ENCODE results near the gene OSBPL2. TPM values are rescaled to one million over a fixed set of nuclear protein-coding genes. Genes with fewer than 3 reads are reported as not detected.

Gene OSBPL2
- total RNA-seq, 1 experiment from 2014 or later, result 36.9 TPM

DNA sequence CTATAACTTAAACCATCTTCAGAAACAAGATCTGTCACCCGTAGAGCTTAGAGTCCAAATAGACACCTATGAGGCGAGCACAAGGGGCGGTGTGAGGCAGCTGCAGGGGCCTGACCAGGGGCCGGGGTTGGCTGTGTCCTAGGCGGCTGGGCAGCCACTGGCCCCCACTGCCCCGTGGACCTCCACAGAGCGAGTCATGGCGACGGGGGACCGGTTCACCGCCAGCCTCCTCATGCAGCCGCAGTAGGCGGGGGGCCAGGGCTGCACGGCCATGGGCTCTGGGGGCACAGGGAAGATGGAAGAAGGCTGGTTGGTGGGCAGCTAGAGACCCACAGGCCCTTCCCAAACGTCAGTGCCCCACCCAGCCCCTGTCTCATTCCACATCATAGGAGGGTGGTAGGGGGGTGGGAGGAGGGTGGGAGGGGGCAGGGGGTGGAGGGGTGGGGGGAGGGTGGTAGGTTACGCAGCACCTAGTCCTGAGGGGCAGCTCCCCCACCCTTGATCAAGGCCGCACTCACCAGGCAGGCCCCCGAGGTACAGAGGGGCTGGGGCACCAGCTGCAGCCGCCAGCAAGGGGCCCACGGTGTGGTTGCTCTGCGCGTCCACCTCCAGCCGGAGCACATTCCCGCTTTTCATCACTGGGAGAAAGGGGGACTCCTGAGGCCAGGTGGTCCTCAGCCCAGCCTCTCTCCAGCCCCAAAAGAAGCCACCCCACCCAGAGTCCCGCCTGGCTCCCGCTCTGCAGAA is 71.0 kb downstream of the OSBPL2 start:
- H2AFZ ChIP-seq (ENCODE audit: low read depth, low read length, poor library complexity, severe bottlenecking), result no peak overlapping the region
- RAD21 ChIA-PET (ENCODE audit: low non-redundant PET in 1 of 2, low total read pairs in 2 of 2, uncharacterized antibody in 2 of 2, unreplicated experiment in 2 of 2), result no interaction called here
- TF ChIP-seq POLR2A (IDR thresholded peaks at IDR 0.05; ENCODE audit: borderline replicate concordance, extremely low read depth, insufficient read depth, insufficient read length) (no peak), CEBPB (IDR thresholded peaks at IDR 0.05; ENCODE audit: low read depth) (no peak), SP1 (IDR thresholded peaks at IDR 0.05; ENCODE audit: low read depth) (no peak), ZNF274 (IDR thresholded peaks at IDR 0.05; ENCODE audit: low read depth, low read length) (no peak), EZH2phosphoT487 (IDR thresholded peaks at IDR 0.05; ENCODE audit: borderline replicate concordance) (no peak), YY1 (IDR thresholded peaks at IDR 0.05; ENCODE audit: extremely low read depth, insufficient replicate concordance, low read depth, low read length) (no peak), EGR1 (IDR thresholded peaks at IDR 0.05; ENCODE audit: low read depth) (no peak), ZFX (IDR thresholded peaks at IDR 0.05) (no peak)
- TF ChIP-seq, protein P1, sequence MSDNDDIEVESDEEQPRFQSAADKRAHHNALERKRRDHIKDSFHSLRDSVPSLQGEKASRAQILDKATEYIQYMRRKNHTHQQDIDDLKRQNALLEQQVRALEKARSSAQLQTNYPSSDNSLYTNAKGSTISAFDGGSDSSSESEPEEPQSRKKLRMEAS (IDR thresholded peaks at IDR 0.05), result no peak
- TF ChIP-seq, protein P2, sequence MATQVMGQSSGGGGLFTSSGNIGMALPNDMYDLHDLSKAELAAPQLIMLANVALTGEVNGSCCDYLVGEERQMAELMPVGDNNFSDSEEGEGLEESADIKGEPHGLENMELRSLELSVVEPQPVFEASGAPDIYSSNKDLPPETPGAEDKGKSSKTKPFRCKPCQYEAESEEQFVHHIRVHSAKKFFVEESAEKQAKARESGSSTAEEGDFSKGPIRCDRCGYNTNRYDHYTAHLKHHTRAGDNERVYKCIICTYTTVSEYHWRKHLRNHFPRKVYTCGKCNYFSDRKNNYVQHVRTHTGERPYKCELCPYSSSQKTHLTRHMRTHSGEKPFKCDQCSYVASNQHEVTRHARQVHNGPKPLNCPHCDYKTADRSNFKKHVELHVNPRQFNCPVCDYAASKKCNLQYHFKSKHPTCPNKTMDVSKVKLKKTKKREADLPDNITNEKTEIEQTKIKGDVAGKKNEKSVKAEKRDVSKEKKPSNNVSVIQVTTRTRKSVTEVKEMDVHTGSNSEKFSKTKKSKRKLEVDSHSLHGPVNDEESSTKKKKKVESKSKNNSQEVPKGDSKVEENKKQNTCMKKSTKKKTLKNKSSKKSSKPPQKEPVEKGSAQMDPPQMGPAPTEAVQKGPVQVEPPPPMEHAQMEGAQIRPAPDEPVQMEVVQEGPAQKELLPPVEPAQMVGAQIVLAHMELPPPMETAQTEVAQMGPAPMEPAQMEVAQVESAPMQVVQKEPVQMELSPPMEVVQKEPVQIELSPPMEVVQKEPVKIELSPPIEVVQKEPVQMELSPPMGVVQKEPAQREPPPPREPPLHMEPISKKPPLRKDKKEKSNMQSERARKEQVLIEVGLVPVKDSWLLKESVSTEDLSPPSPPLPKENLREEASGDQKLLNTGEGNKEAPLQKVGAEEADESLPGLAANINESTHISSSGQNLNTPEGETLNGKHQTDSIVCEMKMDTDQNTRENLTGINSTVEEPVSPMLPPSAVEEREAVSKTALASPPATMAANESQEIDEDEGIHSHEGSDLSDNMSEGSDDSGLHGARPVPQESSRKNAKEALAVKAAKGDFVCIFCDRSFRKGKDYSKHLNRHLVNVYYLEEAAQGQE (IDR thresholded peaks at IDR 0.05; ENCODE audit: low read depth), result no peak
- POLR2A ChIA-PET, result no interaction called here
- H3K9me2 ChIP-seq (ENCODE audit: insufficient read depth), result no peaks in the 10 kb centered on the region
- no peaks in the 10 kb centered on the region for H3K9me3 ChIP-seq (ENCODE audit: control insufficient read depth in 1 of 2, insufficient read depth in 1 of 2, low read depth in 1 of 2, low read length in 2 of 2)
- CTCF ChIA-PET, result no interaction called here
- TSS peak; percentile 44 for BruUV-seq (replicated peaks)
- H3K4me3 ChIP-seq (replicated peaks in 1 of 2; ENCODE audit: low read depth in 1 of 2, low read length in 2 of 2), result no peak overlapping the region
- no peak overlapping the region for H3K27ac ChIP-seq (ENCODE audit: low read depth, low read length)
- peaks cover 20 to 43% of the 10 kb centered on the region in 2 experiments for H3K36me3 ChIP-seq (ENCODE audit: control insufficient read depth in 1 of 2, insufficient read depth in 2 of 2, low read length in 2 of 2)
- no peak for DNase-seq (ENCODE audit: low read depth, low spot score)
- no peak overlapping the region for H3K4me2 ChIP-seq (ENCODE audit: low read length)
- H4K20me1 ChIP-seq (ENCODE audit: insufficient read depth), result peaks cover 12% of the 10 kb centered on the region; the same call in 1 of the 2 replicates
- H3K27me3 ChIP-seq (ENCODE audit: insufficient read depth, low read length), result no peaks in the 10 kb centered on the region
- intact Hi-C loops (cut with micrococcal nuclease), result loop anchor here (10.0 kb wide), 1 partner anchor 495 kb away; the partner anchor contains the start of gene OGFR
- peaks cover 33% of the 10 kb centered on the region for H3K79me2 ChIP-seq (ENCODE audit: insufficient read depth, low read length)
- no peak overlapping the region for H3K9ac ChIP-seq (ENCODE audit: low read length)
- peaks cover 8 to 19% of the 10 kb centered on the region in 2 experiments for H3K4me1 ChIP-seq (ENCODE audit: control insufficient read depth in 1 of 2, insufficient read depth in 2 of 2, low read length in 2 of 2)
- ATAC-seq, result no peak

Data from HCT116 (cell line).